HEK293T (cell line): ENCODE measurements around the gene RPA3.
A peak's percentile ranks its signal among the peaks of the same experiment; 100 is the strongest.

Source experiments
- CTCF ChIA-PET: fragments of 350-600 bp; formaldehyde crosslinking; extraction: SDS; loops from one replicate; lab custom pipeline; 2021; ENCODE audit warnings: antibody characterized with exemption, inconsistent platforms; lab: Yijun Ruan, JAX
- POLR2A ChIA-PET: fragments of 350-600 bp; formaldehyde crosslinking; extraction: SDS; loops from one replicate; lab custom pipeline; 2020; ENCODE audit warnings: antibody characterized with exemption, inconsistent platforms; lab: Yijun Ruan, JAX
- DNase-seq: peaks from one replicate; pipeline ENCODE4 v3.0.0; 2012; ENCODE audit warnings: mixed read lengths; ENCODE audit errors: extremely low spot score
- ARNT ChIP-seq: fragments of 450-650 bp; IDR thresholded peaks from 2 replicates; pipeline ENCODE4 v1.6.1; 2017; ENCODE audit warnings: mild to moderate bottlenecking
- BHLHE40 ChIP-seq: fragments of 450-650 bp; IDR thresholded peaks from 2 replicates; pipeline ENCODE4 v1.6.1; 2016; ENCODE audit warnings: mild to moderate bottlenecking, moderate library complexity, borderline replicate concordance
- CTBP1 ChIP-seq: fragments of 450-650 bp; IDR thresholded peaks from 2 replicates; pipeline ENCODE4 v1.6.1; 2016; ENCODE audit warnings: borderline replicate concordance
- ELF4 ChIP-seq: fragments of 450-650 bp; IDR thresholded peaks from 2 replicates; pipeline ENCODE4 v1.6.1; 2017; ENCODE audit warnings: antibody characterized with exemption
- FOXA1 ChIP-seq: fragments of 450-650 bp; IDR thresholded peaks from 2 replicates; pipeline ENCODE4 v1.6.1; 2016; ENCODE audit warnings: mild to moderate bottlenecking
- FOXK2 ChIP-seq: fragments of 450-650 bp; IDR thresholded peaks from 2 replicates; pipeline ENCODE4 v1.6.1; 2016; ENCODE audit warnings: mild to moderate bottlenecking
- FOXM1 ChIP-seq: fragments of 450-650 bp; IDR thresholded peaks from 2 replicates; pipeline ENCODE4 v1.6.1; 2017; ENCODE audit warnings: mild to moderate bottlenecking, borderline replicate concordance
- HDGF ChIP-seq: fragments of 450-650 bp; IDR thresholded peaks from 2 replicates; pipeline ENCODE4 v1.6.1; 2017; ENCODE audit warnings: antibody characterized with exemption, borderline replicate concordance
- L3MBTL2 ChIP-seq: fragments of 450-650 bp; conservative IDR thresholded peaks from 2 replicates; pipeline ENCODE4 v1.6.1; 2016; ENCODE audit warnings: mild to moderate bottlenecking
- LEF1 ChIP-seq: fragments of 450-650 bp; IDR thresholded peaks from 2 replicates; pipeline ENCODE4 v1.6.1; 2017; ENCODE audit warnings: mild to moderate bottlenecking, borderline replicate concordance
- NFRKB ChIP-seq: fragments of 450-650 bp; IDR thresholded peaks from 2 replicates; pipeline ENCODE4 v1.6.1; 2016; ENCODE audit warnings: mild to moderate bottlenecking, moderate library complexity
- SP1 ChIP-seq: fragments of 450-650 bp; IDR thresholded peaks from 2 replicates; pipeline ENCODE4 v1.6.1; 2017
- SUZ12 ChIP-seq: fragments of 450-650 bp; IDR thresholded peaks from 2 replicates; pipeline ENCODE4 v1.6.1; 2016; ENCODE audit warnings: mild to moderate bottlenecking
- TARDBP ChIP-seq: fragments of 450-650 bp; IDR thresholded peaks from 2 replicates; pipeline ENCODE4 v1.6.1; 2016
- ZNF384 ChIP-seq: fragments of 450-650 bp; IDR thresholded peaks from 2 replicates; pipeline ENCODE4 v1.6.1; 2016
- TF ChIP-seq, protein P1 (sequence below): fragments of 450-650 bp; IDR thresholded peaks from 2 replicates; pipeline ENCODE4 v1.6.1; 2016

RPA3 gene

DNA sequence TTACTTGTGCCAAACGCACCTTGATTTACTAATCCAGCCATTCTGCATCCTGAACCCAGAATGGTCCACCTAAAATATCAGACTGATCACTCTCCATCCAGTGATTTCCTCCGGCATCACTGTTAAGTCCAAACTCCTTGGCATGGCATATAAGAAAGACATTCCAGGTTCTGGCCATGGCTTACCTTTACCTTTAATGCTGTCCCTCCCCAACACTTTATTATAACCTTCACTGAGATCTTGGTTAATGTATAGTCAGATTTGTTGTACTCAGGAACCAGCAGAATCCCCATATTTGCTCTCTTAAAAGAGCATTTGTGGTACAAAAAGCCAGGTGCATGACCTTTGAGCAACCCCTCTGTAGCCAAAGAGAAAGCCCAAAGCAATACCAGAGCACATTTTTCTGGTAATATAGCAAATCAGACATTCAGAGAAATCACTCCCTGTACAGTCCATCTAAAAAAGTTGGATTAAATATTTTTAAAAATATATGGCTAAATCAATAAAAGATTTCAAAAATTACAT is 67.7 kb downstream of the RPA3 start:
- POLR2A ChIA-PET = no interaction called here
- no peak for DNase-seq
- TF ChIP-seq HDGF (no peak), LEF1 (no peak), SP1 (no peak), CTBP1 (no peak), FOXM1 (no peak), L3MBTL2 (no peak), ARNT (no peak), BHLHE40 (no peak), TARDBP (no peak), ZNF384 (no peak), FOXK2 (no peak), NFRKB (no peak), ELF4 (no peak), FOXA1 (no peak), SUZ12 (no peak)
- TF ChIP-seq, protein P1, sequence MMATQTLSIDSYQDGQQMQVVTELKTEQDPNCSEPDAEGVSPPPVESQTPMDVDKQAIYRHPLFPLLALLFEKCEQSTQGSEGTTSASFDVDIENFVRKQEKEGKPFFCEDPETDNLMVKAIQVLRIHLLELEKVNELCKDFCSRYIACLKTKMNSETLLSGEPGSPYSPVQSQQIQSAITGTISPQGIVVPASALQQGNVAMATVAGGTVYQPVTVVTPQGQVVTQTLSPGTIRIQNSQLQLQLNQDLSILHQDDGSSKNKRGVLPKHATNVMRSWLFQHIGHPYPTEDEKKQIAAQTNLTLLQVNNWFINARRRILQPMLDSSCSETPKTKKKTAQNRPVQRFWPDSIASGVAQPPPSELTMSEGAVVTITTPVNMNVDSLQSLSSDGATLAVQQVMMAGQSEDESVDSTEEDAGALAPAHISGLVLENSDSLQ = no peak
- CTCF ChIA-PET = no interaction called here

DNA sequence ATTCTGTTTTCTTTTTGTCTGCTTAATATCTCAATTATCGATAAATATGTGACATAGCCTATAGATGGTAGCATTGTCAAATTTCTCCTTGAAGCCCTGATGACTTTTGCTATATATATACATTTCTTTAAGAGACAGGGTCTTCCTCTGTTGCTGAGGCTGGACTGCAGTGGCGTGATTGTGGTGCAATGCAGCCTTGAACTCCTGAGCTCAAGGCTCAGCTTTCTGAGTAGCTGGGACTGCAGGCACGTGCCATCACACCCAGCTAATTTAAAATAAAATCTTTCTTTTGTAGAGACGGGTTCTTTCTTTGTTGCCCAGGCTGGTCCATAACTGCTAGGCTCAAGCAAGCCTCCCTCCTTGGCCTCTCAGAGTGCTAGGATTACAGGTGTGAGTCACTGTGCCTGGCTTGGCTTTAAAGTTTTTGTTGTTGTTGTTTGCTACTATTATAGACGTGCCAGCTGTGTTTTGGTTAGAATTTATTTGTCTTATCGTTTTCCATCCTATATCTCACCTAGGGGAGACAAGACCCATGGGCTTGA is 70.8 kb downstream of the RPA3 start:
- POLR2A ChIA-PET = no interaction called here
- CTCF ChIA-PET = interaction anchor here (0.6 kb wide), 1 partner anchor 43 kb away, joined by 3 read pairs; no protein-coding TSS in a partner anchor
- DNase-seq = no peak
- no peak for TF ChIP-seq L3MBTL2
- no peak for TF ChIP-seq SP1
- TF ChIP-seq BHLHE40 = no peak

DNA sequence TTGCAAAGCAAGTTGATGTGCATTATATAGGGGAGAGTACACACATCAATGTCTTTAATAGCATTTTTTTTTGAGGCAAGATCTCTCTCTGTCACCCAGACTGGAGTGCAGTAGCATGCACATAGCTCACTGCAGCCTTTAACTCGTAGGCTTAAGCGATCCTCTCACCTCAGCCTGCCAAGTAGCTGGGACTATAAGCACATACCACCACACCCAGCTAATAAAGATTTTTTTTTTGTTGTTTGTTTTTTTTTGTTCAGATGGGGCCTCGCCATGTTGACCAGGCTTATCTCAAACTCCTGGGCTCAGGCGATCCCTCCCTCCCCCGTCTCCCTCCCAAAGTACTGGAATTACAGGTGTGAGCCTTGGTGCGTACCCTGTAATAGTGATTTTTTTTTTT is 76.3 kb downstream of the RPA3 start:
- no peak for TF ChIP-seq TARDBP
- TF ChIP-seq FOXM1 = no peak
- no peak for TF ChIP-seq L3MBTL2
- TF ChIP-seq NFRKB = no peak
- peak; percentile 50; the same call in 1 of the 2 replicates for TF ChIP-seq ZNF384
- DNase-seq = no peak
- ChIA-PET POLR2A (interaction anchor here (0.6 to 1.4 kb wide), 2 partner anchors 11 to 110 kb away, joined by 3 read pairs; no protein-coding TSS in a partner anchor), CTCF (no interaction called here)

DNA sequence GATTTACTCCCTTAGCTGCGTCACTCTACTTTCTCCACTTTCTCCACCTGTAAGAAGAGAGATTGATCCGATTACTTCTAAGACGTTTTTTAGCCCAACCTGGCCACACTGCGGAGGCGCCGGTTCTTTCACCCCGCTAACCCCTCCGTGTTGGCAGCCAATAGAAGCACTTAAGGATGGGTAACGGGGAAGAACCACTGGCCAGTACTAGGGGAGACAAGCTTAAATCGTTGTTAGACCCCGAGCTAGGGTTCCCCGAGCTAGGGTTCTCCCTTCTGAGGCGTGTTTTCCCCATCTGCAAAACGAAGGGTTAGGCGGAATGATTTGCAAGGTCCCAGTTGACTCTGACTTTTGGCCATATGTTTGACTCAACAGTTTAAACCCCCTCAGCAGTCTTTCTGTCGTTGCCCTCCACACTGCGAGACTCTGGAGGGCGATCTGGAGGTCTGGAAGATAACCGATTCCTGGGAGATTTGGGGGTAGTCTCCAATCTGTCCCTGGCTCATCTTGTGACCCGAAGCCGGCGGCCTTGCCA is 77.2 kb downstream of the RPA3 start:
- TF ChIP-seq L3MBTL2 (peak; percentile 8; the same call in 1 of the 2 replicates), TARDBP (no peak)
- ChIA-PET CTCF (interaction anchor here (0.6 to 1.0 kb wide), 2 partner anchors 12 to 15 kb away, joined by 5 read pairs; no protein-coding TSS in a partner anchor), POLR2A (interaction anchor here (1.0 to 1.7 kb wide), 6 partner anchors 12 to 573 kb away, joined by 3 to 9 read pairs (median 4); no protein-coding TSS in a partner anchor)
- peak; percentile 15 for DNase-seq

DNA sequence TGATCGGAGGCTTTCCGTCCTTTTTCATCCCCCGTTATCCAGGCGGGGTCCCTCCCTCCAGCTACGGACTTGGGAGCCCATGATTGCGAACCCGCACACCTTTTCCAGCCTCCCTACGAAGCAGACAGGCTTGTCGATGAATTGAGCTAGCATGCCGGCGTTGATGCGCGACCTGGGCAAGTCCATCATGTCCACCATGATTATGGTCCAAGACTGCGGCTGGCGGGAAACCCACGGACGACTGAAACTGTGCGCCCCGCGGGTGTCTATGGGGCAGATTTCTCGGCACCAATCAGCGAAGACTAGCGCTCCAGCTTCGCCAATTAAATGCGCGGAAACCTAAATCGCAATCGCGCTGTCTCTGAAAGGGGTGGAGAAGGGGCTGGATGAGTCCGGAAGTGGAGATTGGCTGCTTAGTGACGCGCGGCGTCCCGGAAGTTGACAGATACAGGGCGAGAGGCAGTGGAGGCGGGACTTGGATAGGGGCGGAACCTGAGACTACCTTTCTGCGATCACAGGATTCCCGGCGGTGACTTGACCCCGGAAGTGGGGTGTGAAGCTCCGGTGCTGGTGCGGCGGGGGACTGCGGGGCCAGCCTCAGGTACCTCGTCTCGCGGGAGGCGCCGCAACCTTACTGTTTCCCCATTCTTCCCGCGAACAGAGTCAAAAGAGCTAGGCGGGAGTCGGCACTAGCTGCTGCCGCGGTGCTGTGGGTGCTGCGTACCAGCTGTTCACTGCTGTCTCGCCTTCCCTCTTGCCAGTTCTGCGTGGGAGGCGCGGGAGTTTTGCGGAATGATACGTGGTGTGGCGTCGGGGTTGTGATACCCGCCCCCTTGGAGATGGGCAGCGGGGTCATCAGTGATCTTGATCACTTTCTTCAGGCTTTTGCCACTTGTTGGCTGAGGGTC is 77.9 kb downstream of the RPA3 start, which contains the start of gene UMAD1:
Gene UMAD1 (plus strand): TSS at position 532 of the 908 bp plus-strand sequence. CDS start 32,620 bp downstream, outside the sequence.
- ChIA-PET POLR2A (interaction anchor here (0.7 to 1.7 kb wide), 13 partner anchors 9 to 675 kb away, joined by 3 to 9 read pairs (median 3); no protein-coding TSS in a partner anchor), CTCF (interaction anchor here (0.6 to 1.1 kb wide), 3 partner anchors 11 to 15 kb away, joined by 3 to 5 read pairs (median 5); no protein-coding TSS in a partner anchor)
- peak; percentile 93 for DNase-seq
- no peak for TF ChIP-seq FOXM1
- TF ChIP-seq HDGF = no peak
- no peak for TF ChIP-seq FOXA1
- no peak for TF ChIP-seq FOXK2
- TF ChIP-seq BHLHE40 = no peak
- TF ChIP-seq, protein P1 = peak; percentile 75; the same call in 1 of the 2 replicates
- TF ChIP-seq SP1 = no peak
- TF ChIP-seq ZNF384 = no peak
- no peak for TF ChIP-seq NFRKB
- TF ChIP-seq CTBP1 = peak; percentile 5; the same call in 1 of the 2 replicates
- TF ChIP-seq TARDBP = no peak
- TF ChIP-seq ELF4 = peak; percentile 97
- TF ChIP-seq L3MBTL2 = peak; percentile 88
- TF ChIP-seq LEF1 = no peak
- no peak for TF ChIP-seq ARNT
- TF ChIP-seq SUZ12 = no peak

DNA sequence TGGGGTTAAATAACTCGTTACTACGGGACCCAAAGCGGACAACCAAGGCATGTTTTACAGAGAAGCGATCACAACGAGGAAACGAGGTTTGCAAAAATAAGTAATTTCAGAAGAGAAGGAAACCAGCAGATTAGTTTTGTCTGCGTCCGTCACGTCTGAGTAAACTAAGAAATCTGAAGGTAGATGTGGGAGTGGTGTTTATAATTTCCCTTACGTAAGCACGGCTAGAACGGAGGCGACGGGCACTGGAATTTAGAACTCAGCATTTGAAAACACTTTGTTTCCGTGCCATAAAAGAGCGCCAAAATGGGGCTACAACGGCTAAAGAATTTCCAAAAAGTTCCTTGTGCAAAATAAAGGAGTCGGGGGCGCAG is 78.6 kb downstream of the RPA3 start:
- TF ChIP-seq BHLHE40 (no peak), TARDBP (no peak), L3MBTL2 (no peak), FOXM1 (no peak), LEF1 (no peak), ELF4 (no peak), FOXK2 (no peak), ARNT (no peak), CTBP1 (no peak), SUZ12 (no peak), ZNF384 (no peak), NFRKB (no peak), SP1 (no peak), FOXA1 (no peak), HDGF (no peak)
- TF ChIP-seq, protein P1 = no peak
- CTCF ChIA-PET = interaction anchor here (1.1 kb wide), 1 partner anchor 12 kb away, joined by 3 read pairs; no protein-coding TSS in a partner anchor
- DNase-seq = peak; percentile 14
- POLR2A ChIA-PET = interaction anchor here (0.8 to 1.7 kb wide), 8 partner anchors 41 to 656 kb away, joined by 3 to 9 read pairs (median 3); no protein-coding TSS in a partner anchor
